Measurements from ENCODE around the gene RNF44. TPM values are rescaled to one million over a fixed set of nuclear protein-coding genes. Genes with fewer than 3 reads are reported as not detected.

Gene RNF44
- total RNA-seq, 1 donor from 2014 or later = 74.0 TPM

DNA sequence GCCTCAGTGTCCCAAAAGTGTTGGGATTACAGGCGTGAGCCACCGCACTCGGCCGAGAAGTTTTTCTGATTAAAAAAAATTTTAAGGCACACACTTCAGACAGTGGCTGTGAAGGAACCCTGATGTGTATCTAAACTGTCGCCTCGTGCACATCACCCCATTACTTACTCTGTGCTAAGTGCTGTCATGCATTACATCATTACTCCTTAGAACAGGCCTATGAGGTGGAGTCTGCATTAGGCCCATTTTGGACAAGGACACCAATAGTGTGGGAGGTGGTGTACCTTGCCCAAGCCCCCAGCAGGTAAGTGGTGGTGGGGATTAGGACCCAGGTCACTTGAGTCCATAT, 8.2 kb upstream of the RNF44 start:
- H3K27ac Mint-ChIP-seq = no peak overlapping the region
- peaks cover 38% of the 10 kb centered on the region for H3K4me1 Mint-ChIP-seq
- DNase-seq = no peak
- H3K27me3 Mint-ChIP-seq = no peaks in the 10 kb centered on the region
- intact Hi-C loops (cut with micrococcal nuclease) = no loop called here
- no peaks in the 10 kb centered on the region for H3K9me3 Mint-ChIP-seq
- no peaks in the 10 kb centered on the region for H3K36me3 Mint-ChIP-seq (ENCODE audit: low read depth)
- H3K4me3 Mint-ChIP-seq = no peak overlapping the region

DNA sequence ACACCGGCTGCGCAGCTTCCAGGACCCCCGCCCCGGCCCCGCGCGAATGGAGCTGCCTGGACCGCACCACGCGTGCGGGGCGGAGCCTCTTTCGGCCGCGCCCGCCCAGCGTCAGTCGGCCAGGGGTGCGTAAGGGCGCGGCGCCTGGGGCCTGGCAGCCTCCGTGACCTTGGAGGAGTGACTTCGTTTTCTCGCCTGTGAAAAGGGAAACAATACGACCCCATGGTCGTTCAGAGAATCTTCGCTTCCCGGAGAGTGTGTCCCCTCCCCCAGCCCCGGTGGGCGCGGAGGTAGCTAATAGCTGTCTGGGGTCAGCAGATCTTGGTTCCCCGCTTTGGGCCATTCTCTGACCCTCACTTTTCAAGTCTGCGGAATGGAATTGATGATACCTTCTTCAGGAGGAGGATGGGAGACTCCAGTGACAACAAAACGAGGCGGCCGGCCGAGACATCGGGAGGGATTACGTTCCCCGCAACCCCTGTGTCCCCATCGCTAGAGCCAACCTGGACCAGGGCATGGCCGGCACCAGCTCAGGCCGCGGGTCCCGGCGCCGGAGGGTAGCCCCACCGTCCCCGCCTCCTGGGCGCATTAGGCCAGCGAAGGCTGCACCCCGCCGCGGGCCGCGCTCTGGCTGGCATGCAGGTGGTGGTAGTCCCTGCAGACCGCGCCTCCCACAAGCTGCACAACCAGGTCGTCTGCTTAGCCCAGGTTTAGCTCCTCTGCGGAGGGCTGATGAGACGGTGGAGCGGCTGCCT, 6.4 kb upstream of the RNF44 start:
- intact Hi-C loops (cut with micrococcal nuclease) = no loop called here
- peak overlapping the region; percentile 95 for H3K4me3 Mint-ChIP-seq
- H3K4me1 Mint-ChIP-seq = peaks cover 52% of the 10 kb centered on the region
- H3K9me3 Mint-ChIP-seq = no peaks in the 10 kb centered on the region
- H3K36me3 Mint-ChIP-seq (ENCODE audit: low read depth) = no peaks in the 10 kb centered on the region
- no peaks in the 10 kb centered on the region for H3K27me3 Mint-ChIP-seq
- peak overlapping the region; percentile 95 for H3K27ac Mint-ChIP-seq
- DNase-seq = peak; percentile 95

DNA sequence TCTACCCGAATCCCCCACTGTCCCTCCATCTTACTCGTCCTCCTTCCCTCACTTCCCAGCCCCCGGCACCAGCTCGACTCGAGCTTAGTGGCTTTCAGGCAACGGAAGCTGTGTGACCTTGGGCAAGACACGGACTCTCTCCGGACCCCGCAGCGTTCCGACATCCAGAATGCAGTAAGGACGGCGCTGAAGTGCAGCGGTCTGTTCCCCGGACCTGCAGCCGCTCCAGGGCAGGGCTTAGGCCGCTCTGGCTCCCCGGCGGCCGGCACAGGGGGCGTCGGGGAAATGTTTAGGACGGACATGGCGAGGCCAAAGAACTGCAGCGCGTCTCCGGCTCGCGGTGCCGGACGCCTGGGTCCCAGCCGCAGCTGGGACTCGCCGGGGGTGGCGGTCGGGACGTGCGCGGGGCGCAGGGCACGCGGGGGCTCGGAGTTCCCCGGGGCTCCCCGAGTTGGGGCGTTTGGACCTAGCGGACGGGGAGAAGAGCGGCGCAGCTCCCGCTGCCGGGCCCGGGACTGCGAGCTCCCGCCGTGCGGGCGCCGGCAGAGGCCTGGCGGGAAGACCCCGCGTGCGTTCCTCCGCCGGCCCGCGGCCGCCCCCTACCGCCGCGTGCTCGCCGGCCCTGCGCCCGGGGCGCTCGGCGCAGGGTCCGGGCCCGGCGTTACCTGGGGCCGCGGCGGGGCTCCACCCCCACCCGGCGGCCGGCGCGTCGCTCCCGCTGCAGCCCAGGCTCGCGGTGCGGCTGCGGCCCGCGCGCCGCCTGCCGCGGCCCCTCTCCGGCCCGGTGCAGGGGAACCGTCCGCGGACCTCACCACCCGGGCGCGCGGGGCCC, 5.6 kb upstream of the RNF44 start:
- Mint-ChIP-seq H3K27me3 (no peaks in the 10 kb centered on the region), H3K4me3 (peak overlapping the region; percentile 95), H3K36me3 (ENCODE audit: low read depth) (no peaks in the 10 kb centered on the region), H3K27ac (peak overlapping the region; percentile 88), H3K9me3 (no peaks in the 10 kb centered on the region), H3K4me1 (peaks cover 56% of the 10 kb centered on the region)
- no peak for DNase-seq
- intact Hi-C loops (cut with micrococcal nuclease) = loop anchor here (1.0 kb wide), 1 partner anchor 95 kb away; the partner anchor contains the start of gene FAF2

DNA sequence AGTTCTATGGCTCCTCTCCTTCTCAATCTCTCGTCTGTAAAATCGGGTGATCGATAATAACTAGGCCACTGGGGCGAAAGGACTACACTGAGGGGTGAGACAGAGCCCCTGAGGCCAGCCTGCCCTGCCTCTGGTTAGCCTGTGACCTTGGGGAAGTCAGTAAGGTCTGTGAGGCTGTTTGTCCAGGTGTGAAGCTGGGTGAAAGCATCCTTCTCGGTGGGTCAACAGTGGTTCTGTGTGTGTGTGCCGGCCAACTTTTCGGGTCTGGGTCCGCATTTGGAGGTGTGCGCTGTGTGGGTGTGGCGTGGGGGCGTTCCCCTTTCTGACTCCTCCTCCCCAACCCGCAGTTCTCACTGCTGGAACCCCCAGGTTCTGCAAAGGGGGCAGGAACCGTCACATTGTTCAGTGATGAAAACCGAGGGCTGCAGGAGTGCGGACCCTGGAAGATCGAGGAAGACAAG, 5.0 kb upstream of the RNF44 start:
- peak; percentile 93 for DNase-seq
- no peaks in the 10 kb centered on the region for H3K27me3 Mint-ChIP-seq
- no peaks in the 10 kb centered on the region for H3K36me3 Mint-ChIP-seq (ENCODE audit: low read depth)
- peak overlapping the region; percentile 86 for H3K4me3 Mint-ChIP-seq
- H3K27ac Mint-ChIP-seq = peak overlapping the region; percentile 88
- H3K4me1 Mint-ChIP-seq = peaks cover 54% of the 10 kb centered on the region
- no peaks in the 10 kb centered on the region for H3K9me3 Mint-ChIP-seq
- intact Hi-C loops (cut with micrococcal nuclease) = loop anchor here (1.0 kb wide), 1 partner anchor 94 kb away; the partner anchor contains the start of gene FAF2

DNA sequence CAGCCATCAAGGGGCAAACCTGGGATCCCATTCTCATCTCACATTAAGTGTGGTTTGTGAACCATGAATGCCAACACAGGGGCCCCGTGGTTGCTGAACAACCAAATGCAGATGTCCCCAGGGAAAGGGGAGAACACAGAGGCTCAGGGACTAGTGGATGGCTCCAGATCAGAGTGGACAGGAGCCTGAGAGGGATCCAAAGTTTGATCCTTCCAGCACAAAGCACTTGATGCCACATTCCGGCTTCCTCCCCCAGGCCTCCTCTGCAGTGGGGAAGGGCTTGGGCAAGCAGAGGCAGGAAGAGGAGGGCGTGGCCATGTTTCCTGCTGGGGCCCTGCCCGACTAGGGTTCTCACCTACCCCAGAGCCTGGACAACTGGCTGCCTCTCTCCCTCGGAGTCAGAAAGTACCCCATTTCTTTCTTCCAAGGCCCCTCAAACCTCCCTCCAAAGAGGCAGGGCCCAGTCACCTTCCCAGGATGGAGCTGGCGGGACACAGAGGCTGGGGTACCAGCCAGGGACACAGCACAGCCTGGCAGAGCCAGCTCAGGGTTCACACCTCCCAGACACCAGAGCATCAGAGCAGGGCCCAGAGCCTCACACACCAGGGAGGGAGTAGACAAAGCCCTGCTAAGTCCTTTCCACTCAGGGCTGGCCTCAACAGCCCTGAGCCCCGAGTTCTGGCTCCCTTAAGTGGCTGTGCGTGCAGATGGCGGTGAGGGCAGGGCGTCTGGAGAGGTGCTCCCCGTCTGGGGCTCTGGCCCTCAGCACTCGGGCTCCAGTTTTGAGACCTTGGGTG, 4.3 kb upstream of the RNF44 start:
- H3K4me1 Mint-ChIP-seq = peaks cover 54% of the 10 kb centered on the region
- H3K4me3 Mint-ChIP-seq = peak overlapping the region; percentile 86
- intact Hi-C loops (cut with micrococcal nuclease) = loop anchor here (1.0 kb wide), 1 partner anchor 93 kb away; the partner anchor contains the start of gene FAF2
- peak; percentile 94 for DNase-seq
- no peaks in the 10 kb centered on the region for H3K27me3 Mint-ChIP-seq
- no peaks in the 10 kb centered on the region for H3K36me3 Mint-ChIP-seq (ENCODE audit: low read depth)
- peak overlapping the region; percentile 88 for H3K27ac Mint-ChIP-seq
- H3K9me3 Mint-ChIP-seq = no peaks in the 10 kb centered on the region

DNA sequence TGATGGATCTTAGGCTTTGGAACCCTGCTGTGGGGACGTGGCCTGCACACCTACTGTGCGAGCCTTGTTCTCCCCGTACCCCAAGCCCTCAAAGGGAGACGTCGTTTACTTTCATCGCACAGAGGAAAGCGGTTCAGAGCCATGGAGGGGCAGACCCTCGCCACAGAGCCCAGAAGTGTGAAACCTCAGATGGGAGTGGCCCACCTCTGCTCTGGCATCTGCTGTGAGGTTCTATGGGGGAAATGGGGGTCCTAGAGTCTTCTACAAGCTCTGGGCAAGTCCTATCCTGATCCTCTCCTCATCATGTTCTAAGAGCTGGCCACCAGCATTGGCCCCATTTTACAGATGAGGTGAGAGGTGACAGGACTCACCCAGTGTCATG, 3.7 kb upstream of the RNF44 start:
- Mint-ChIP-seq H3K4me1 (peaks cover 54% of the 10 kb centered on the region), H3K27ac (peak overlapping the region; percentile 88), H3K36me3 (ENCODE audit: low read depth) (no peaks in the 10 kb centered on the region), H3K27me3 (no peaks in the 10 kb centered on the region), H3K9me3 (no peaks in the 10 kb centered on the region), H3K4me3 (peak overlapping the region; percentile 86)
- intact Hi-C loops (cut with micrococcal nuclease) = no loop called here
- no peak for DNase-seq

DNA sequence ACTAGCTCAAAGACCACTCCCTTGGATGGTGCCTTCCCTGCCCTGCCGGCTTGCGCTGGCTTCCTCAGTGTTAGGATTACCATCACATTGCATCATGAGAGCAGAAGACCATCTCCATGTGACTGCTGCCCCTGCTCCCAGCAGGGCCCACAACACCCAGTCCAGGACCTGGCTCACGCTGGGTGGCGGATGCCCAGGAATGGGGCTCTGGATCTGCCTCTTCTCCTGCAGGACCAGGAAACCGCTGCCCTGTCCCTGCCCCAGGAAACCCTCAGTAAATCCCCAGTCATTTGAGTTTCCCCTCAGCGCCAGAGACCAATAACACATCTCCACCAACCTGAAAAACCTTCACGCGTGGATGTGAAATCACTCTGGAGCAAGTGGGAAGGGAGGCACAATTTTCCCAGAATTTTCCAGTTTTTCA, 3.3 kb upstream of the RNF44 start:
- peak overlapping the region; percentile 88 for H3K27ac Mint-ChIP-seq
- H3K27me3 Mint-ChIP-seq = no peaks in the 10 kb centered on the region
- peaks cover 56% of the 10 kb centered on the region for H3K4me1 Mint-ChIP-seq
- peak overlapping the region; percentile 40 for H3K4me3 Mint-ChIP-seq
- intact Hi-C loops (cut with micrococcal nuclease) = no loop called here
- DNase-seq = no peak
- H3K36me3 Mint-ChIP-seq (ENCODE audit: low read depth) = peaks cover 3% of the 10 kb centered on the region
- H3K9me3 Mint-ChIP-seq = no peaks in the 10 kb centered on the region

DNA sequence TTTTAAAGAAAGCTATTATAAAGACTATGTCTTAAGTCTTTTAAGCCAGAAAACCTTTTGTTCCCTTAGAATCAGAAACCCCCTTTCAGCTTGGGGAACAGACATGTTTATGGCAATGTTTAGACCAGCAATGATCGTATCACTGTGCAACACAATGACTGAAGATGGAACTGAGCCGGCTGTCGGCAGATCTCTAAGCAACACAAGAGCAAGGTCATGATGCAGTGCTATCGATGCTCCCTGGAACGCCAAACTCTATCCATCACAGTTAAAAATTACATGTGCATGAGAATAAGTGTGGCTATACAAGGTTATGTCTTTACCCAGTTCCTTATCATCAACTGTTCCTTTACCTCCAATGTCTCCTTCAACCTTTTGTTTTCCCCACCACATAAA, 1.8 kb upstream of the RNF44 start:
- intact Hi-C loops (cut with micrococcal nuclease) = loop anchor here (5.0 to 10.0 kb wide), 4 partner anchors 73 to 1017 kb away; partner anchors contain the start of genes GPRIN1, LMAN2, RGS14 and UIMC1
- H3K27me3 Mint-ChIP-seq = no peaks in the 10 kb centered on the region

DNA sequence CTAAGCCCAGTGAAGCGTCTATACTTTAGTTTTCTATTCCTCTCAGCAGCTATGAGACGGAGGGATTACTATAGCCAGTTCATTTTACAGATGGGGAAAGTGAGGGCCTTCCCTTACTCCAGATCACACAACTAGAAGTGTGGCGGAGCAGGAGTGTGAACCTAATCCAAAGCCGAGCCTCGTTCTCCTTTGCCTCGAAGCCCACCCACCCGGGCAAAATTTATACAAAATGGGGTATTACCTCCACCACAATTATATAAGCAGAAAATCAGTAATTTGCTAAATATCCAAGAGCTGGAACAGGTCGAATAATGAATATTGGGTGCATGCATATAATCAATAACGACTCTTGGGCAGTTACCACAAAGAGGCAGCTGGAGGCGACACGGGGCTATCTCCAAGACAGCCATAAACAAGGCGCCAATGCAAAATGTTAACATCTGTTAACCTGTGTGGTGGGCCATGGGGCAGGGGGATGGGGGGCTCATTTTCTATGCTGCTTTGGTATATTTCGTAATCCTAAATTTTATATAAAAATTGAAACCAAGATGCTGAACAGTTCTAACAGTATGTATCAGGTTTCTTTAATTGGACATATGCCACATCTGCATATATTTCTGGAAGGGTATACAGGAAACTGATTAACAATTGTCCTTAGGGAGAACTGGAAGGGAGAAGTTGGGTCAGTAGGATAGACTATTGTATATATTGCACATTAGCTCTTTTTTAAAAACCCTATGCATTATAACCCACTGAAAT, 1.2 kb upstream of the RNF44 start:
- Mint-ChIP-seq H3K27ac (peak overlapping the region; percentile 95), H3K9me3 (no peaks in the 10 kb centered on the region), H3K4me1 (peaks cover 66% of the 10 kb centered on the region), H3K36me3 (ENCODE audit: low read depth) (peaks cover 8% of the 10 kb centered on the region), H3K4me3 (peak overlapping the region; percentile 93), H3K27me3 (no peaks in the 10 kb centered on the region)
- DNase-seq = no peak
- intact Hi-C loops (cut with micrococcal nuclease) = loop anchor here (5.0 to 10.0 kb wide), 4 partner anchors 74 to 1016 kb away; partner anchors contain the start of genes GPRIN1, LMAN2, RGS14 and UIMC1

More for the DNA sequence above, 1.8 kb upstream of the RNF44 start:
- H3K36me3 Mint-ChIP-seq (ENCODE audit: low read depth) = peaks cover 8% of the 10 kb centered on the region
- no peak for DNase-seq
- no peak overlapping the region for H3K4me3 Mint-ChIP-seq
- H3K27ac Mint-ChIP-seq = peak overlapping the region; percentile 29
- peaks cover 63% of the 10 kb centered on the region for H3K4me1 Mint-ChIP-seq
- H3K9me3 Mint-ChIP-seq = no peaks in the 10 kb centered on the region

DNA sequence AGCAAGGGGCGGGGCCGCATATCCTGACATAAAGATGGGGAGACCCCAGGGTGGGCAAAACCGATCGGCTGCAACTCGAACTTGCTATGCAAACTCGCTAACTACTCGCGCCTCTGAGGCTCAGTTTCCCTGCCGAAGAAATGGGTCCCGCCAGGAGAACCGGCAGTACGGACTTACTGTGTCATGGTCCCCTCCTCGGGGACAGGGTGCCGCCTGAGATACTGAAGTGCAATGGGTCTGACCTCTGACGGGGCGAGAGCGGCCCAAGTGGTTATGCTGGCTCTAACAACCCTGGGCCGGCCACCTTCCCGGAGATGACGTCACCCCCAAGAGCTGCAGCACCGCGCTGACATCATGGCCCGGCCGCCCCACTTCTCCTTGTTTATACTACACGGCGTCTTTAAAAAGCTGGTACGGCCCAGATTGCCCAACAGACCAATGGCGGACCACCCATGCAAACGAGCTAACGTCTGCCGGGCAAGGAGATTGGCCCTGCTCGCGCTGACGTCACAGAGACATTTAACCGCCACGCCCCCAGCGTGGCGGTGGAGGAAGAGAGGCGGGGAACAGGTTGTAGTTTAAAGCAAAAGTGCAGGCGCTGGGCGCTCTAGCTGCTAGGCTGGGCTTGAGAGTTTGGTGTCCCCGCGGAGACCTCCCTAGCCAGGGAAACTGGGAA, 490 bp upstream of the RNF44 start:
- Mint-ChIP-seq H3K9me3 (no peaks in the 10 kb centered on the region), H3K36me3 (ENCODE audit: low read depth) (peaks cover 11% of the 10 kb centered on the region), H3K4me1 (peaks cover 73% of the 10 kb centered on the region), H3K27me3 (no peaks in the 10 kb centered on the region), H3K27ac (peak overlapping the region; percentile 95), H3K4me3 (peak overlapping the region; percentile 93)
- DNase-seq = peak; percentile 99
- intact Hi-C loops (cut with micrococcal nuclease) = loop anchor here (1.0 to 10.0 kb wide), 10 partner anchors 75 to 1015 kb away; partner anchors contain the start of genes ARL10, CLTB, FAF2 and GPRIN1

DNA sequence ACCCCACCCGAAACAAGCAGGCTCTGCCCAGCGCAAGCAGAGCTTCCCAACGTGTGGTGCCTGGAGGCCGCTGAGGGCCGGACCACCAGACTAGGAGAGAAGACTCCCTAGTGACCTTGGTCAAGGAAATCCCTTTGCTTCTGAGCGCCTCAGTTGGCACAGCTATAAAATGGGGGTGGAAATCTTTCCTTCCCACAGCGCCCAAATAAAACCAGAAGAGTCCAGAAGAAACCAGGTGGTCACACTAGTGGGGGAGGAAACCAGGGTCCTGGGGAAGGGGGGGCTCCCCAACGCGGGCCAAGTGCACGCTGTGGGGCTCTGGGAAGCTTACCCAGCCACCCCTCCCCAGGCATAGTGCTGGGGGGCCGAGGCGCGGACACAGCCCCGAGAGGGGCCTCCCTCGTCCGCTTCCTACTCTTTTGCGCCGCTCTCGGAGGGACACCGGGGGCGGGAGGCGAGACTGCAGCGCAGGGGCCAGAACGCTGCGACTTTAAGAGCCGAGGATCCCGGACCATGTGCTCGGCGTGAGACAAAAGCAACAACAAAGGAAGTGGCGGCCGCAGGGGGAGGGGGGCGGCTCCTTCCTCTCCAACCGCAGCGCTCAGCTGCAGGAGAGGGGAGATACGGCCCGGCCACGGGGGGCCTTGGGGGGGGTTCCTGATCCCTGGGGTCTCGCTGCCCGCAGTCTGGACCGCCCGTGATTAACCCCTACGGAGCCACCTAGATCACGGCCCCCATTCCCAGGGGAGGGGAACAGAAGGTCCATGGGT, 885 bp downstream of the RNF44 start:
- peaks cover 14% of the 10 kb centered on the region for H3K36me3 Mint-ChIP-seq (ENCODE audit: low read depth)
- DNase-seq = peak; percentile 95
- H3K27ac Mint-ChIP-seq = peak overlapping the region; percentile 95
- intact Hi-C loops (cut with micrococcal nuclease) = loop anchor here (2.0 to 10.0 kb wide), 7 partner anchors 76 to 1014 kb away; partner anchors contain the start of genes ARL10, GPRIN1, LMAN2 and RGS14
- peak overlapping the region; percentile 93 for H3K4me3 Mint-ChIP-seq
- peaks cover 66% of the 10 kb centered on the region for H3K4me1 Mint-ChIP-seq
- H3K9me3 Mint-ChIP-seq = no peaks in the 10 kb centered on the region
- no peaks in the 10 kb centered on the region for H3K27me3 Mint-ChIP-seq

Data from activated CD4-positive, alpha-beta T cell treated with anti-CD3 and anti-CD28 coated beads, Interleukin-2, amount 10 ng/mL, durations not matched to agents 24 days and 14 days (primary cell).